HepG2 (cell line): ENCODE results near the gene CCDC192. TPM values are rescaled to one million over a fixed set of nuclear protein-coding genes. Genes with fewer than 3 reads are reported as not detected.

Experiments used
- ATM ChIP-seq: fragments of 450-650 bp; IDR thresholded peaks from 2 replicates; pipeline ENCODE4 v1.7.1; 2017; ENCODE audit warnings: mild to moderate bottlenecking, borderline replicate concordance
- ELF1 ChIP-seq: sonication (generic); formaldehyde crosslinking; IDR thresholded peaks from 2 replicates; pipeline ENCODE4 v1.4.0; 2020; ENCODE audit warnings: missing genetic modification reagents
- FLYWCH1 ChIP-seq: sonication (generic); formaldehyde crosslinking; IDR thresholded peaks from 2 replicates; pipeline ENCODE4 v1.8.1; 2023; ENCODE audit warnings: mild to moderate bottlenecking, missing genetic modification reagents
- MAX ChIP-seq: IDR thresholded peaks from 2 replicates; pipeline ENCODE4 v1.6.1; 2012; ENCODE audit warnings: inconsistent platforms
- MEF2D ChIP-seq: sonication (generic); formaldehyde crosslinking; IDR thresholded peaks from 2 replicates; pipeline ENCODE4 v1.5.1; 2020; ENCODE audit warnings: mild to moderate bottlenecking, missing genetic modification reagents
- MXD4 ChIP-seq: IDR thresholded peaks from 2 replicates; pipeline ENCODE4 v1.6.1; 2016; ENCODE audit warnings: mild to moderate bottlenecking, missing biosample characterization, missing genetic modification reagents
- NR2F1 ChIP-seq, 2 experiments: fragments of 450-650 bp in 1 of 2; formaldehyde crosslinking in 1 of 2; IDR thresholded peaks; 2 replicates each; pipeline versions ENCODE4 v1.5.0 to v1.6.1; 2016 to 2020; ENCODE audit warnings: mild to moderate bottlenecking in 1 of 2, missing compliant biosample characterization in 1 of 2, missing genetic modification reagents in 1 of 2, moderate library complexity in 1 of 2
- NR2F6 ChIP-seq, 2 experiments: IDR thresholded peaks; 2 replicates each; pipeline ENCODE4 v1.6.1; 2016; ENCODE audit warnings: antibody characterized with exemption in 1 of 2, mild to moderate bottlenecking in 1 of 2
- POLR2G ChIP-seq: fragments of 200-400 bp; formaldehyde crosslinking; IDR thresholded peaks from 2 replicates; pipeline ENCODE4 v1.6.1; 2018; ENCODE audit warnings: mild to moderate bottlenecking, low read depth, low read length, moderate library complexity
- RORA ChIP-seq: sonication (generic); formaldehyde crosslinking; IDR thresholded peaks from 2 replicates; pipeline ENCODE4 v1.5.0; 2020; ENCODE audit warnings: mild to moderate bottlenecking, missing genetic modification reagents, moderate library complexity
- TAF1 ChIP-seq: sonication (generic); formaldehyde crosslinking; IDR thresholded peaks from 2 replicates; pipeline ENCODE4 v1.4.0; 2020; ENCODE audit warnings: missing genetic modification reagents
- ZBTB20 ChIP-seq: sonication (generic); formaldehyde crosslinking; IDR thresholded peaks from 2 replicates; pipeline ENCODE4 v1.8.1; 2023; ENCODE audit warnings: missing genetic modification reagents, low read depth, mild to moderate bottlenecking, borderline replicate concordance
- ZMAT5 ChIP-seq: sonication (generic); formaldehyde crosslinking; IDR thresholded peaks from 2 replicates; pipeline ENCODE4 v1.5.0; 2020; ENCODE audit warnings: mild to moderate bottlenecking, low read depth, missing genetic modification reagents, borderline replicate concordance
- ZNF616 ChIP-seq: sonication (generic); formaldehyde crosslinking; IDR thresholded peaks from 2 replicates; pipeline ENCODE4 v1.5.0; 2020; ENCODE audit warnings: low read depth, mild to moderate bottlenecking, missing genetic modification reagents
- ZNF839 ChIP-seq: sonication (generic); formaldehyde crosslinking; IDR thresholded peaks from 2 replicates; pipeline ENCODE4 v1.4.0; 2020; ENCODE audit warnings: missing genetic modification reagents, mild to moderate bottlenecking, borderline replicate concordance
- ZSCAN29 ChIP-seq: sonication (generic); formaldehyde crosslinking; conservative IDR thresholded peaks from 2 replicates; pipeline ENCODE4 v1.4.0; 2020; ENCODE audit warnings: mild to moderate bottlenecking, missing genetic modification reagents
- ZSCAN31 ChIP-seq: sonication (generic); formaldehyde crosslinking; IDR thresholded peaks from 2 replicates; pipeline ENCODE4 v1.5.0; 2020; ENCODE audit warnings: low read depth, mild to moderate bottlenecking, missing genetic modification reagents
- polyA plus RNA-seq, 8 experiments: library from polyadenylated mRNA; depleted of rRNA in 3 of 8; stranded (reverse) in 7 of 8; unstranded in 1 of 8; fragments of >200 nt; fragmentation: Illumina TruSeq in 4 of 8; extraction: Trizol in 4 of 8; gene quantifications; 2 replicates each; pipeline versions ENCODE4 v1.2.1 to v1.2.3, GENCODE V29; 2011 to 2016; ENCODE audit warnings: low read depth in 4 of 8, missing spikeins in 1 of 8, mixed read lengths in 1 of 8; ENCODE audit not compliant: insufficient read depth in 1 of 8
- total RNA-seq, 5 experiments: library from RNA; depleted of rRNA; stranded (reverse); fragments of >200 nt; fragmentation: Illumina TruSeq; extraction: Trizol; gene quantifications; 2 replicates each; pipeline ENCODE4 v1.2.3, GENCODE V29; 2016; ENCODE audit warnings: low read depth in 1 of 5
- TF ChIP-seq, protein P1 (sequence below): sonication (generic); formaldehyde crosslinking; IDR thresholded peaks from 2 replicates; pipeline ENCODE4 v1.4.0; 2020; ENCODE audit warnings: missing genetic modification reagents, borderline replicate concordance
- TF ChIP-seq, protein P2 (sequence below): sonication (generic); formaldehyde crosslinking; IDR thresholded peaks from 2 replicates; pipeline ENCODE4 v1.5.1; 2020; ENCODE audit warnings: mild to moderate bottlenecking, missing genetic modification reagents, borderline replicate concordance
- TF ChIP-seq, protein P3 (sequence below): fragments of 450-650 bp; IDR thresholded peaks from 2 replicates; pipeline ENCODE4 v1.6.1; 2017; ENCODE audit warnings: mild to moderate bottlenecking
- TF ChIP-seq, protein P4 (sequence below): sonication (generic); formaldehyde crosslinking; IDR thresholded peaks from 2 replicates; pipeline ENCODE4 v1.8.0; 2022; ENCODE audit warnings: missing genetic modification reagents, mild to moderate bottlenecking, inconsistent platforms, borderline replicate concordance
- TF ChIP-seq, protein P5 (sequence below): sonication (generic); formaldehyde crosslinking; IDR thresholded peaks from 2 replicates; pipeline ENCODE4 v1.4.0; 2020; ENCODE audit warnings: mild to moderate bottlenecking, missing genetic modification reagents

CCDC192 gene
- total and polyA plus RNA-seq, 2 of the 13 experiments (the other 11 are each of a cell fraction or from before 2014, with no cell fraction given), result not detected

DNA sequence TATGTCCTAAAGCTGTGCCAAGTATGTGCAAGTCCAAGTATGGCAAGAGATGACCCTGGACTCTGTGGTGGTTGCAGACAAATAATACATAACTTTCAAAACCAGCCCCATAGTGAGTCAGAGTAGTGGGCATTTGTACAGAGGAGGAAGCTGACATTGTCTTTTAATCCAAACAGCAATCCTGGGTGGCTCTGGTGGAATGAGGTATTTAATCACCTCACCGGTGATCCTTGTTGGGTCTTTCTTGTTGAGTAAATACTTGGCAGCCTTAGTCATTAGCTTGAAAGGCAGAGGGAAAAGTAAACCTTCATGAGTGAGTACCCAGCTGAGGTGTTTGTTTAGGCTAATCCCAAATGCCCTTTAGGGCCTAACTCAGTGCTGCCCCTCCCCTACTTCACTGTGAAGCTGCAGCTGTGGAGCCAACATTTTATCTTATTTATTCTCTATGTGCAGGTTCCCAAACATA lies 231.6 kb downstream of the CCDC192 start (continued):
- TF ChIP-seq ZSCAN29 (CRISPR knock-in tag) (no peak), MEF2D (CRISPR knock-in tag) (0 out of 2 replicates have a peak, but pooled peaks have one; percentile 59), RORA (no peak), ZMAT5 (CRISPR knock-in tag) (no peak), MAX (no peak), TAF1 (no peak), ZNF839 (CRISPR knock-in tag) (no peak), POLR2G (no peak), ZNF616 (CRISPR knock-in tag) (no peak), NR2F1 (CRISPR knock-in tag; IDR thresholded peaks at IDR 0.05) (peak; percentile 27 to 59; a peak in 2 of 4 replicates), FLYWCH1 (CRISPR knock-in tag) (no peak), ATM (no peak), NR2F6 (IDR thresholded peaks at IDR 0.05) (peak; percentile 70), NR2F6 (CRISPR knock-in tag; IDR thresholded peaks at IDR 0.05) (peak; percentile 60; the same call in 1 of the 2 replicates), MXD4 (CRISPR knock-in tag) (no peak), ELF1 (CRISPR knock-in tag) (0 out of 2 replicates have a peak, but pooled peaks have one; percentile 18), ZSCAN31 (CRISPR knock-in tag) (no peak), ZBTB20 (CRISPR knock-in tag) (0 out of 2 replicates have a peak, but pooled peaks have one; percentile 27)
- TF ChIP-seq, protein P1, sequence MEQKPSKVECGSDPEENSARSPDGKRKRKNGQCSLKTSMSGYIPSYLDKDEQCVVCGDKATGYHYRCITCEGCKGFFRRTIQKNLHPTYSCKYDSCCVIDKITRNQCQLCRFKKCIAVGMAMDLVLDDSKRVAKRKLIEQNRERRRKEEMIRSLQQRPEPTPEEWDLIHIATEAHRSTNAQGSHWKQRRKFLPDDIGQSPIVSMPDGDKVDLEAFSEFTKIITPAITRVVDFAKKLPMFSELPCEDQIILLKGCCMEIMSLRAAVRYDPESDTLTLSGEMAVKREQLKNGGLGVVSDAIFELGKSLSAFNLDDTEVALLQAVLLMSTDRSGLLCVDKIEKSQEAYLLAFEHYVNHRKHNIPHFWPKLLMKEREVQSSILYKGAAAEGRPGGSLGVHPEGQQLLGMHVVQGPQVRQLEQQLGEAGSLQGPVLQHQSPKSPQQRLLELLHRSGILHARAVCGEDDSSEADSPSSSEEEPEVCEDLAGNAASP (CRISPR knock-in tag), result no peak
- TF ChIP-seq, protein P2, sequence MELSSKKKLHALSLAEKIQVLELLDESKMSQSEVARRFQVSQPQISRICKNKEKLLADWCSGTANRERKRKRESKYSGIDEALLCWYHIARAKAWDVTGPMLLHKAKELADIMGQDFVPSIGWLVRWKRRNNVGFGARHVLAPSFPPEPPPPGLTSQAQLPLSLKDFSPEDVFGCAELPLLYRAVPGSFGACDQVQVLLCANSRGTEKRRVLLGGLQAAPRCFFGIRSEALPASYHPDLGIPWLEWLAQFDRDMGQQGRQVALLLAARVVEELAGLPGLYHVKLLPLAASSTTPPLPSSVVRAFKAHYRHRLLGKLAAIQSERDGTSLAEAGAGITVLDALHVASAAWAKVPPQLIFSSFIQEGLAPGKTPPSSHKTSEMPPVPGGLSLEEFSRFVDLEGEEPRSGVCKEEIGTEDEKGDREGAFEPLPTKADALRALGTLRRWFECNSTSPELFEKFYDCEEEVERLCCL (CRISPR knock-in tag), result no peak
- TF ChIP-seq, protein P3, sequence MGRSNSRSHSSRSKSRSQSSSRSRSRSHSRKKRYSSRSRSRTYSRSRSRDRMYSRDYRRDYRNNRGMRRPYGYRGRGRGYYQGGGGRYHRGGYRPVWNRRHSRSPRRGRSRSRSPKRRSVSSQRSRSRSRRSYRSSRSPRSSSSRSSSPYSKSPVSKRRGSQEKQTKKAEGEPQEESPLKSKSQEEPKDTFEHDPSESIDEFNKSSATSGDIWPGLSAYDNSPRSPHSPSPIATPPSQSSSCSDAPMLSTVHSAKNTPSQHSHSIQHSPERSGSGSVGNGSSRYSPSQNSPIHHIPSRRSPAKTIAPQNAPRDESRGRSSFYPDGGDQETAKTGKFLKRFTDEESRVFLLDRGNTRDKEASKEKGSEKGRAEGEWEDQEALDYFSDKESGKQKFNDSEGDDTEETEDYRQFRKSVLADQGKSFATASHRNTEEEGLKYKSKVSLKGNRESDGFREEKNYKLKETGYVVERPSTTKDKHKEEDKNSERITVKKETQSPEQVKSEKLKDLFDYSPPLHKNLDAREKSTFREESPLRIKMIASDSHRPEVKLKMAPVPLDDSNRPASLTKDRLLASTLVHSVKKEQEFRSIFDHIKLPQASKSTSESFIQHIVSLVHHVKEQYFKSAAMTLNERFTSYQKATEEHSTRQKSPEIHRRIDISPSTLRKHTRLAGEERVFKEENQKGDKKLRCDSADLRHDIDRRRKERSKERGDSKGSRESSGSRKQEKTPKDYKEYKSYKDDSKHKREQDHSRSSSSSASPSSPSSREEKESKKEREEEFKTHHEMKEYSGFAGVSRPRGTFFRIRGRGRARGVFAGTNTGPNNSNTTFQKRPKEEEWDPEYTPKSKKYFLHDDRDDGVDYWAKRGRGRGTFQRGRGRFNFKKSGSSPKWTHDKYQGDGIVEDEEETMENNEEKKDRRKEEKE, result no peak
- TF ChIP-seq, protein P4, sequence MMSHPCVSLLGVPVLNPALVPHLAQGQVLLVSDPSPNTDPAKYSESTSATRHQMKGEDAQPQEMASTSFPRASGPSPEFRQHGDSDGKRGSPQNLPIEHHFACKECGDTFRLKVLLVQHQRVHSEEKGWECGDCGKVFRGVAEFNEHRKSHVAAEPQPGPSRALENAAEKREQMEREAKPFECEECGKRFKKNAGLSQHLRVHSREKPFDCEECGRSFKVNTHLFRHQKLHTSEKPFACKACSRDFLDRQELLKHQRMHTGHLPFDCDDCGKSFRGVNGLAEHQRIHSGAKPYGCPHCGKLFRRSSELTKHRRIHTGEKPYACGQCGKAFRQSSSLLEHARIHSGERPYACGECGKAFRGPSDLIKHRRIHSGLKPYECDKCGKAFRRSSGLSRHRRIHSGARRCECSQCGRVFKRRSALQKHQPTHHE (CRISPR knock-in tag), result no peak
- TF ChIP-seq, protein P5, sequence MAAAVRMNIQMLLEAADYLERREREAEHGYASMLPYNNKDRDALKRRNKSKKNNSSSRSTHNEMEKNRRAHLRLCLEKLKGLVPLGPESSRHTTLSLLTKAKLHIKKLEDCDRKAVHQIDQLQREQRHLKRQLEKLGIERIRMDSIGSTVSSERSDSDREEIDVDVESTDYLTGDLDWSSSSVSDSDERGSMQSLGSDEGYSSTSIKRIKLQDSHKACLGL (CRISPR knock-in tag), result no peak
